ENCODE measurements around the gene CXCR2. TPM values are rescaled to one million over a fixed set of nuclear protein-coding genes. Genes with fewer than 3 reads are reported as not detected.

CXCR2 gene
- total and polyA plus RNA-seq, 12 donors: 0.10 to 2.2 (median 0.38) TPM; not detected in 3

DNA sequence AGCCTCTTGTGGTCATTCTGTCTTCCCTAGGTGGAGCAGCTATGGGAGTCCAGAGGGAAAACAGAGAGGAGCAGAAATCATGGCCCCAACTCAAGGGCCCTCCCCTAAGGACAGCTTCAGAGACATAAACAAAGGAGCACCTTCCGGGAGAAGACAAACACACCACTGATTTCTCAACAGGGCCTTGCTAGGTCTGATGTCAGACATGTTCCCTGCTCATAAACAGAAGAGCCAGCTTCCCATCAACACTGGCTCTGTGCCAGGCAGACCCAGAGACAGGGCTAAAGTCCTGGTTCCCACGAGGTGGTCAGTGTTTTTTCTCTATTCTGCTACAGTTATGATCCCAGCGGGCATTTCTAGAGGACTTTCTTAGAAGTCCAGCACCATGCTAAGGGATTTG lies 19.3 kb downstream of the CXCR2 start:
- DNase-seq: no peak
- no peak overlapping the region for H3K27ac ChIP-seq

DNA sequence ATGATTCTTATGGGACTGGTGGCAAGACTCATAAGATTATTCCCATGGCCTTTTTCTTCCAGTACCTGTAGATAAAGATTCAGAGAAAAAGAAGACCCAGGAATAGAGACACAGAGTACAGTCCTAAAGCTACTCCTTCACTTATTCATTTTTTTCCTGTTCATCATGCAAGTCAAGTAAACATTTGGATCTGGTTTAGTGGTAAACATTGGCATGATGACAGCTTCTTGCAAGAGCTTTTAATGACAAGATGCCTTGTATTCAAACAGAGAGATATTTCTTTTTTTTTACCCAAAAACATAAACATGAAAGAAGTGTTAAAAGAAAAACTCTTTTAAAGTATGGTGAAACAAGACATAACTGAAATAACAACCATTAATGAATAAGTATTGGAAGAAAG lies 20.2 kb downstream of the CXCR2 start:
- TF ChIP-seq POLR2A (IDR thresholded peaks at IDR 0.05): no peak
- TF ChIP-seq, protein P1, sequence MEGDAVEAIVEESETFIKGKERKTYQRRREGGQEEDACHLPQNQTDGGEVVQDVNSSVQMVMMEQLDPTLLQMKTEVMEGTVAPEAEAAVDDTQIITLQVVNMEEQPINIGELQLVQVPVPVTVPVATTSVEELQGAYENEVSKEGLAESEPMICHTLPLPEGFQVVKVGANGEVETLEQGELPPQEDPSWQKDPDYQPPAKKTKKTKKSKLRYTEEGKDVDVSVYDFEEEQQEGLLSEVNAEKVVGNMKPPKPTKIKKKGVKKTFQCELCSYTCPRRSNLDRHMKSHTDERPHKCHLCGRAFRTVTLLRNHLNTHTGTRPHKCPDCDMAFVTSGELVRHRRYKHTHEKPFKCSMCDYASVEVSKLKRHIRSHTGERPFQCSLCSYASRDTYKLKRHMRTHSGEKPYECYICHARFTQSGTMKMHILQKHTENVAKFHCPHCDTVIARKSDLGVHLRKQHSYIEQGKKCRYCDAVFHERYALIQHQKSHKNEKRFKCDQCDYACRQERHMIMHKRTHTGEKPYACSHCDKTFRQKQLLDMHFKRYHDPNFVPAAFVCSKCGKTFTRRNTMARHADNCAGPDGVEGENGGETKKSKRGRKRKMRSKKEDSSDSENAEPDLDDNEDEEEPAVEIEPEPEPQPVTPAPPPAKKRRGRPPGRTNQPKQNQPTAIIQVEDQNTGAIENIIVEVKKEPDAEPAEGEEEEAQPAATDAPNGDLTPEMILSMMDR (IDR thresholded peaks at IDR 0.05): no peak
- no peak overlapping the region for H3K27ac ChIP-seq
- no peaks in the 10 kb centered on the region for H3K36me3 ChIP-seq (replicated peaks in 1 of 2)
- no peak for DNase-seq
- no peaks in the 10 kb centered on the region for H3K27me3 ChIP-seq
- intact Hi-C loops (cut with DNase I): no loop called here
- no peaks in the 10 kb centered on the region for H3K9me3 ChIP-seq (replicated peaks in 1 of 3)
- no peaks in the 10 kb centered on the region for H3K4me1 ChIP-seq (replicated peaks in 1 of 2)
- no peak overlapping the region for H3K4me3 ChIP-seq

More for the DNA sequence above, 19.3 kb downstream of the CXCR2 start:
- no peaks in the 10 kb centered on the region for H3K9me3 ChIP-seq (replicated peaks in 1 of 3)
- H3K4me3 ChIP-seq: no peak overlapping the region
- H3K36me3 ChIP-seq (replicated peaks in 1 of 2): no peaks in the 10 kb centered on the region
- intact Hi-C loops (cut with DNase I): no loop called here
- WGBS, 4 donors: 59 to 76% (median 68%) methylated on average over 3 of the region's 3 CpGs
- H3K4me1 ChIP-seq (replicated peaks in 1 of 2): no peaks in the 10 kb centered on the region
- no peak for TF ChIP-seq POLR2A (IDR thresholded peaks at IDR 0.05)
- TF ChIP-seq, protein P1 (IDR thresholded peaks at IDR 0.05): no peak
- H3K27me3 ChIP-seq: no peaks in the 10 kb centered on the region

DNA sequence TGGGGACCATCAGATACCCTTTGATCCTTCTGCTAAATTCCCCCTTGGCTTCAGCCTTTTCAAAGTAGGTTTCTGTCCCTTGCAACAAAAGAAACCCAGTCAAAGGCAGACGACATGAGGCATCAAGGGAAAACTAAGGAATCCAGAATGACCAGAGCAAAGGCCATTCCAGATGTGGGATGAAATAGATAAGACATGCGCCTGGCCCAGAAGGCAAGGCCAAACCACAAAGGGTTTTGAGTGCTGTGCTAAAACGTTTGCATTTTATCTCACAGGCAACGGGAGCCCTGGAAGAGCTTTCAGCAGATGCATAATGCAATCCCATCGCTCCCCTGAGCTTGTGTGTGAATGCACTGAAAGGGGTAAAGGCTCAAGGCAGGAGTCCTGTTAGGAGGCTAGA lies 23.3 kb downstream of the CXCR2 start:
- TF ChIP-seq POLR2A (IDR thresholded peaks at IDR 0.05): no peak
- TF ChIP-seq, protein P1 (IDR thresholded peaks at IDR 0.05): no peak
- Histone ChIP-seq H3K9me3 (replicated peaks in 1 of 3) (no peaks in the 10 kb centered on the region), H3K27me3 (no peaks in the 10 kb centered on the region), H3K36me3 (replicated peaks in 1 of 2) (no peaks in the 10 kb centered on the region), H3K4me3 (no peak overlapping the region), H3K4me1 (replicated peaks in 1 of 2) (no peaks in the 10 kb centered on the region), H3K27ac (no peak overlapping the region)
- DNase-seq: no peak
- 55 to 64% (median 58%) methylated on average over 5 of the region's 5 CpGs for WGBS, 4 donors
- intact Hi-C loops (cut with DNase I): no loop called here

DNA sequence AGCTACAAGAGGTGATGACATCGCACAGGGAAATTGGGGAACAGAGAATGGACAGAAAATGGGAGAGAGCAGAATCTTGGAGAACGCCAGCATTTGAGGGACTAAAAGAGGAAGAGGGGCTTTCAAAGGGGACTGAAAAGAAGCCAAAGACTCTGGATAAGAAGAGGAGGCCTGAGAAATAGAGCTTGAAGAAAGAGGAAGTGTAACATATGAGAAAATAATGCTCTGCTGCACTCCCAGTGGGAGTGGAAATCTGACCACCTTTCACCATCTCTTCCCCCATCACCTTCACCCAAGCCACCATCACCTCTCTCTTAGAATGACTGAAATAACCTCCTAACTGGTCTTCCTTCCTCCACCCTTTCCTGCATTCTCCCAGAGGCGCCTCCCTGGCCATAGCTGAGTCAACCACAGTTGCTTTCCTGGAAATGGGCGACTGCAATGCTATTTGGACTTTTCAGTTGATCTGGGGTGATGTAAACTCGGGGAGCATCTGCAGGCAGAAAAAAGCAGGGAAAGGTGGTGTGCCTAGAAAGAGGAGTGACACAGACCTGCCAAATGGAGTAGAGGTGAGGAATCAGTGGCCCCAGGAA lies 24.1 kb downstream of the CXCR2 start:
- Histone ChIP-seq H3K27ac (no peak overlapping the region), H3K4me1 (replicated peaks in 1 of 2) (no peaks in the 10 kb centered on the region), H3K9me3 (replicated peaks in 1 of 3) (no peaks in the 10 kb centered on the region), H3K4me3 (no peak overlapping the region), H3K27me3 (no peaks in the 10 kb centered on the region), H3K36me3 (replicated peaks in 1 of 2) (no peaks in the 10 kb centered on the region)
- 72 to 77% (median 75%) methylated on average over 5 of the region's 5 CpGs for WGBS, 4 donors
- TF ChIP-seq, protein P1 (IDR thresholded peaks at IDR 0.05): no peak
- no peak for TF ChIP-seq POLR2A (IDR thresholded peaks at IDR 0.05)
- intact Hi-C loops (cut with DNase I): no loop called here
- no peak for DNase-seq

Data from adrenal gland (tissue), 12 donors.